Limb (tissue), 2 donors: Measurements from ENCODE around the gene ORM1.
"Not testable (repeated sequence)": the region's sequence is repeated elsewhere in the genome, so short reads cannot be mapped to it uniquely, and the experiment has no call there.

Experiments
- DNase-seq, 2 donors: peaks; one replicate each; pipeline ENCODE4 v3.0.0-alpha.2; 2016; ENCODE audit errors: extremely low spot score in 2 of 2

The ORM1 gene

GRCh38 chr9:114322160-114322818, 609 bp upstream of the ORM1 start:
- DNase-seq, result not testable (repeated sequence)

- DNase-seq, result not testable (repeated sequence)
Measured at GRCh38 chr9:114323849-114324248, 951 bp downstream of the ORM1 start.

GRCh38 chr9:114324492-114324891, 1.6 kb downstream of the ORM1 start:
- no peak for DNase-seq

- not testable (repeated sequence) for DNase-seq
Measured at GRCh38 chr9:114324965-114325364, 2.1 kb downstream of the ORM1 start.

- not testable (repeated sequence) for DNase-seq
Measured at GRCh38 chr9:114325684-114326254, 2.9 kb downstream of the ORM1 start.

- DNase-seq, result no peak
Measured at GRCh38 chr9:114327749-114328148, 4.9 kb downstream of the ORM1 start.

- DNase-seq, result not testable (repeated sequence)
Measured at GRCh38 chr9:114328357-114328820, 5.5 kb downstream of the ORM1 start.

- not testable (repeated sequence) for DNase-seq
Measured at GRCh38 chr9:114328937-114329624, 6.2 kb downstream of the ORM1 start.

GRCh38 chr9:114329625-114330022, 6.7 kb downstream of the ORM1 start, which contains the start of gene ORM2:
TSS of gene ORM2 (plus strand) at chr9:114329869. CDS start at chr9:114329905, 36 bp downstream.
- not testable (repeated sequence) for DNase-seq

GRCh38 chr9:114330636-114331035, 7.7 kb downstream of the ORM1 start:
- DNase-seq, result no peak

GRCh38 chr9:114331229-114332195, 8.6 kb downstream of the ORM1 start:
- not testable (repeated sequence) for DNase-seq

- DNase-seq, result not testable (repeated sequence)
Measured at GRCh38 chr9:114332474-114333040, 9.7 kb downstream of the ORM1 start.

GRCh38 chr9:114333718-114334117, 10.8 kb downstream of the ORM1 start:
- not testable (repeated sequence) for DNase-seq

- DNase-seq, result no peak
Measured at GRCh38 chr9:114334490-114334889, 11.6 kb downstream of the ORM1 start.

GRCh38 chr9:114335745-114336144, 12.8 kb downstream of the ORM1 start:
- no peak for DNase-seq

GRCh38 chr9:114336157-114336556, 13.3 kb downstream of the ORM1 start:
- DNase-seq, result no peak

GRCh38 chr9:114336699-114337395, 13.9 kb downstream of the ORM1 start:
- no peak for DNase-seq

GRCh38 chr9:114338187-114338586, 15.3 kb downstream of the ORM1 start:
- DNase-seq, result no peak

- peak in 1 of 2 donors; percentile 49 for DNase-seq
Measured at GRCh38 chr9:114339130-114339908, 16.4 kb downstream of the ORM1 start.
